Endothelial cell of umbilical vein (primary cell): ENCODE results near the gene AMHR2.
"Not testable (repeated sequence)": the region's sequence is repeated elsewhere in the genome, so short reads cannot be mapped to it uniquely, and the experiment has no call there.

ENCODE experiments used
- EZH2 ChIP-seq: IDR thresholded peaks from 2 replicates; pipeline ENCODE4 v1.6.1; 2012; ENCODE audit warnings: borderline replicate concordance, low read depth, mild to moderate bottlenecking, moderate library complexity, low read length, inconsistent platforms; ENCODE audit not compliant: severe bottlenecking
- FOS ChIP-seq: IDR thresholded peaks from 2 replicates; pipeline ENCODE4 v1.6.1; 2011; ENCODE audit warnings: mild to moderate bottlenecking, low read length, moderate library complexity, borderline replicate concordance; ENCODE audit not compliant: insufficient read depth
- GATA2 ChIP-seq: IDR thresholded peaks from 2 replicates; pipeline ENCODE4 v1.7.0; 2011; ENCODE audit warnings: low read depth, mild to moderate bottlenecking, moderate library complexity, mixed read lengths, low read length; ENCODE audit not compliant: insufficient read length, insufficient read depth
- JUN ChIP-seq: IDR thresholded peaks from 2 replicates; pipeline ENCODE4 v1.6.1; 2011; ENCODE audit warnings: borderline replicate concordance, low read depth; ENCODE audit not compliant: insufficient read length, insufficient read depth
- MYC ChIP-seq: IDR thresholded peaks from one replicate; pipeline ENCODE4 v1.6.1; 2011; ENCODE audit warnings: mild to moderate bottlenecking, low read depth, low read length
- POLR2A ChIP-seq: IDR thresholded peaks from 2 replicates; pipeline ENCODE4 v1.6.1; 2012; ENCODE audit warnings: low read depth, mild to moderate bottlenecking, control low read depth, low read length
- POLR2AphosphoS5 ChIP-seq: IDR thresholded peaks from 2 replicates; pipeline ENCODE4 v1.6.1; 2012; ENCODE audit warnings: low read depth, mild to moderate bottlenecking, control low read depth, low read length, moderate library complexity; ENCODE audit not compliant: insufficient read depth
- TF ChIP-seq, protein P1 (sequence below), 2 donors: IDR thresholded peaks; 1 replicate in 1 of 2; 2 replicates in 1 of 2; pipeline ENCODE4 v1.5.1; 2011; ENCODE audit warnings: low read length in 2 of 2, mild to moderate bottlenecking in 2 of 2, moderate library complexity in 2 of 2, control low read depth in 1 of 2, inconsistent platforms in 1 of 2, low read depth in 1 of 2; ENCODE audit not compliant: insufficient read depth in 1 of 2; ENCODE audit errors: extremely low read depth in 1 of 2
- TF ChIP-seq, protein P2 (sequence below): IDR thresholded peaks from 2 replicates; pipeline ENCODE4 v1.6.1; 2011; ENCODE audit not compliant: insufficient read depth, insufficient read length

DNA sequence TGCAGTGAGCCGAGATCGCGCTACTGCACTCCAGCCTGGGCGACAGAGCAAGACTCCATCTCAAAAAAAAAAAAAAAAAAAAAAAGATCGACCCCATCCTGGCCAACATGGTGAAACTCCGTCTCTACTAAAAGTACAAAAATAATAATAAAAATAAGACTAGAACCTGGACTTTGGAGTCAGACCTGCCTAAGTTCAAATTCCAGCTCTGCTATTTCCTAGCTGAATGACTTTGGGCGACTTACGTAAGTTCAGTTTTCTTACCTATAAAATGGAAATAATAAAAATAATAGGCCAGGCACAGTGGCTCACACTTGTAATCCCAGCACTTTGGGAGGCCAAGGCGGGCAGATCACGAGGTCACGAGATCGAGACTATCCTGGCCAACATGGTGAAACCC, 1.4 kb upstream of the AMHR2 start:
- TF ChIP-seq POLR2AphosphoS5, POLR2A, EZH2, JUN, FOS, GATA2, MYC: not testable (repeated sequence)
- TF ChIP-seq, protein P1, sequence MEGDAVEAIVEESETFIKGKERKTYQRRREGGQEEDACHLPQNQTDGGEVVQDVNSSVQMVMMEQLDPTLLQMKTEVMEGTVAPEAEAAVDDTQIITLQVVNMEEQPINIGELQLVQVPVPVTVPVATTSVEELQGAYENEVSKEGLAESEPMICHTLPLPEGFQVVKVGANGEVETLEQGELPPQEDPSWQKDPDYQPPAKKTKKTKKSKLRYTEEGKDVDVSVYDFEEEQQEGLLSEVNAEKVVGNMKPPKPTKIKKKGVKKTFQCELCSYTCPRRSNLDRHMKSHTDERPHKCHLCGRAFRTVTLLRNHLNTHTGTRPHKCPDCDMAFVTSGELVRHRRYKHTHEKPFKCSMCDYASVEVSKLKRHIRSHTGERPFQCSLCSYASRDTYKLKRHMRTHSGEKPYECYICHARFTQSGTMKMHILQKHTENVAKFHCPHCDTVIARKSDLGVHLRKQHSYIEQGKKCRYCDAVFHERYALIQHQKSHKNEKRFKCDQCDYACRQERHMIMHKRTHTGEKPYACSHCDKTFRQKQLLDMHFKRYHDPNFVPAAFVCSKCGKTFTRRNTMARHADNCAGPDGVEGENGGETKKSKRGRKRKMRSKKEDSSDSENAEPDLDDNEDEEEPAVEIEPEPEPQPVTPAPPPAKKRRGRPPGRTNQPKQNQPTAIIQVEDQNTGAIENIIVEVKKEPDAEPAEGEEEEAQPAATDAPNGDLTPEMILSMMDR (IDR thresholded peaks at IDR 0.05; ENCODE audit: extremely low read depth in 1 of 2, insufficient read depth in 1 of 2, low read depth in 1 of 2, low read length in 2 of 2): not testable (repeated sequence)
- TF ChIP-seq, protein P2, sequence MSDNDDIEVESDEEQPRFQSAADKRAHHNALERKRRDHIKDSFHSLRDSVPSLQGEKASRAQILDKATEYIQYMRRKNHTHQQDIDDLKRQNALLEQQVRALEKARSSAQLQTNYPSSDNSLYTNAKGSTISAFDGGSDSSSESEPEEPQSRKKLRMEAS: not testable (repeated sequence)
